Cortex of kidney (tissue), 1 donor: ENCODE measurements around the gene RNF152.

Experiments used
- DNase-seq: peaks from one replicate; lab custom pipeline; 2025; lab: John Stamatoyannopoulos, UW

The RNF152 gene

DNA sequence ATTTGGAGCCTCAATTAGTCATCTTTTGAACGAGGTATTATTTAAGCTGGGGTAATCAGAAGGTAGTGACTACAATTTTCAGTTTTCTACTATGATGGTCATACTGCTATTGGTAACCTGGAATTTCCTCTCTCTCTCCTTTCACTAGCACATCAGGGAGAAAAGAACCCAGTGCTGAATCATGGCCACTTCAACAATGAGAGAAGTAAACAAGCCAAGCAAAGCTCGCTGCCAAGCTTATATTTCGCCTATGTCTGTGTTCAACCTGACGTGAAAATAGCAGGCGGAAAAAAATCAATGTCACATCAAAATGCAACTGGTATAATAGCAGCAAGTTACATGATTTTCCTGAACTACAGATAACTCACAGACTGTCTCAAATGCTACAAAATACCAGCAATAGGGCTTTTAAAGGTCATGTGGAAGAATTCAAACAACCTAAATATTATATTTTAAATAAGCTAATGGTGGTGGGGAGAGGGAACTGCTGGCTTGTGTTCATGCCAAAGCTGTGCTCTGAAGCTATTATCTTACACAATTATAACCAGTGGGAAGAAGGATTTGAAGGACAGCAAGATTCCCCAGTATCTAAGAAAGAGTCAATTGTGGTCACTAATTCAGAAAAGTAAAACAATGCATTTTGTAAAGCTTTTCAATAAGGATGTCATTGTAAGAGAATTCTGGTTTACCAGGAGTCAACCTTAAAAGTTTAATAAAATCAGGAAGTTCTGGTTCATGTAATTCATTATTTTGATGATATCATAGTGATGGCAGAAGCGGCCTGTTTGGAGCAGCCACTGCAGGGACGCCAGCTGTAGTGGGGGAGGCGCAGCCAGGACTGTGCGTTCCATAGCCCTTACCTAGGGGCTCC is 38.0 kb downstream of the RNF152 start:
- DNase-seq = no peak

DNA sequence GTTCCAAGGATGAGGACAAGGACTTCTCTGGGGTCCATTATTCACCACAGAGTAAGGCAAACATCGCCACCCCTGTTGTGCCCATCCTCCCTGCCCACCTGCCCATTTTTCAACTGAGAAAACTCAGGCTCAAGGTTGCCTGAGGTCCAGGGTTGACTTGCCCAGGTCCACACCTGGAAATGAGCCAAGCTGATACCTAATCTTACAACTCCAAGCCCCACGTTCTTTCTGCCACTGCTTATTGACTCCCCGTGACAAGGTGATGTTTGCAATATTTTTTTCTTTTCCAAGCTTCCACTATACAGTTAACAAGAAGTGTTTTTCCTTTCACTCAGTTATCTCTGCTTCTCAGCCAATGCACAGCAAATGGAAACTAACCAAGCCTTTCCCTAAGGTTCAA is 39.0 kb downstream of the RNF152 start:
- DNase-seq = no peak

DNA sequence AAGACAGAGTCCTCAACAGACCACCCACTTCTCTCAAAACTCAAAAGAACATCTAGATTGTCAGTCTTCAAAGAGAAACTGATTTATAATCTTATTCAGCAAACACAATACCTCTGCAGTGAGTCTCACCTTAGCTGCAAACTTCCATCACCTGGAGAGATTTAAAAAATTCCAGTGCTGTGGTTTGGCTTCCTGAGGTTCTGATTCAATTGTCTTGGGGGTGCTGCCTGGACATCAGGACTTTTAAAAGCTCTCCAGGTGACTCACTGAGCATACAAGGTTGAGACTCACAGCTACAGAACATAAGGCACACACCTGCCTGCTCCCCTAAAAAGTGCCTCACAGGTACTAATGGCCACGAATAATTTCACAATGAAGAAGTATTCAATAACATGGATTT is 40.3 kb downstream of the RNF152 start:
- DNase-seq = no peak

- no peak for DNase-seq
Observed at GRCh38 chr18:61851940-61852451, 40.8 kb downstream of the RNF152 start.

- no peak for DNase-seq
Observed at GRCh38 chr18:61851279-61851678, 41.5 kb downstream of the RNF152 start.

DNA sequence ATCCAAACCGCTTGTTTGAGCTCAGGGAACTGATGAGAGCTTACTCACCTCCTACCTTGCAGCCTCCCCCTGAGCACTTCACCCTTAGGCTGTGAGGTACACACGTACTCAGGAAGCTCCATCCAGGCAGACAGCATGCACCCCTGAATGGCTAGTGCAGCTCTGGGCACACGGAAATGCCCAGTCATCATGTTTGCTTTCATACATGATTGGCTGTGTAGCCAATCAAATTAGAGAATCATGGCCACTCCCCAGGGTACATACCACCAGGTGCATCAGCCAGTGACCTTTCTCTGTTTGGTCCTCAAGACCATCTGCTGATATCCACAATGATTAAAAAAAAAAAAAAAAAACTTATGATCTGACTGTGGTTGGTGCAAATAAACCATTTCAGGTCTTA is 42.1 kb downstream of the RNF152 start:
- no peak for DNase-seq

GRCh38 chr18:61847164-61847791 is 45.5 kb downstream of the RNF152 start:
- DNase-seq = no peak

GRCh38 chr18:61845197-61845596 is 47.6 kb downstream of the RNF152 start:
- no peak for DNase-seq

DNA sequence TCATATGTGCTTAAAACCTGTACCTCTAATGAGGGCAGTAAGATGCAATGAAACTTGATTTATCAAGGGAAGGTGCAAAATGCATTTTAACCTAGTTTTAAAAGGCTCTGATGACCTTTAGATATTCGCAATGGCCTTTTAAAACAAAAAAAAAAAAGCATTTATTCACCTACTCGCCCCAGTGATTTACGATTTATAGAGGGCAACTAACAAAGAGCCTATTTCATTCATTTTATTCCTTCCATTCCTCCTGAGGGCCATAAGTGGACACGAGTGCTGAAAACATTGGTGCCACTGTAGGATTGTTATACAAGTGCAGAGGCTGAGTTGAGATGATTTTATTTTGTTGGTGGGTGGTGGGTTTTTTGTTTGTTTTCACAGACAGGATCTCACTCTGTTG is 48.1 kb downstream of the RNF152 start:
- DNase-seq = no peak

GRCh38 chr18:61842146-61842545 is 50.7 kb downstream of the RNF152 start:
- no peak for DNase-seq

GRCh38 chr18:61841706-61842105 is 51.1 kb downstream of the RNF152 start:
- no peak for DNase-seq

DNA sequence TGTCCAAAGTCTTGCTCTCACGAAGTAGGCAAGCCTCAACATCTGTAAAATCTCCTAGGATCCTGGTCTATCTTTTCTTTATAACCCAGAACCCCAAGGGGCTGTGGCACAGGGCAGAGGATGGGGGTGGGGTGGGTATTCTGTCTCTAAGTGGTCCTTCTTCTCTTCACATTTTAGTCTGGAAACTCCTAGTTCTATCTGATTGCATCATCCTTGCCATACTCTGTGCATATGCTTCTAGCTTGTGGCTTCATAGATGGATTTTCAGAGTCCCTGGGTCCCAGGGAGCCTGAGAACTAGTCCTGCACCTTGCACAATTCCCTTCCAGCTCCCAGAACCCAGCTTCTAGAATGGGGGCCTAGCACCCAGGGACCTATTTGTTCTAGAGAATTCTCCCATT is 52.5 kb downstream of the RNF152 start:
- no peak for DNase-seq

DNA sequence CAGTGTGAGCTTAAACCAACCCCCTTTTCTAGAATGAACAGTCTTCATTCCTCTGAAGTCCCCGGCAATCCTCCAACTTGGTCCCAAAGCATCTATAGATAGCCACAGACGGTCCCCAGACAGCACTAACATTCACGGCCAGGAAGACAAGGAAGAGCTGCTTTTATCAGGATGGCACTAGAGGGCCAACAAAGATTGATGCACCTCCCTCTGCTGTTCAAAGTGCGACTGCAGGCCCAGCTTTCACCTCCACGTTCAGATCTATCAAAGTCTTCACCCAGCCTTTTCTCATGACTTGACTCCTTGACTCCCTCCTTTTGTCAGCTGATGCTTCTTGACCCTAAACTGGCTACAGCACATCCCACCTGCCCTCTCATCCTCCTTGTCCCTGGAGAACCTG is 54.3 kb downstream of the RNF152 start:
- DNase-seq = no peak

DNA sequence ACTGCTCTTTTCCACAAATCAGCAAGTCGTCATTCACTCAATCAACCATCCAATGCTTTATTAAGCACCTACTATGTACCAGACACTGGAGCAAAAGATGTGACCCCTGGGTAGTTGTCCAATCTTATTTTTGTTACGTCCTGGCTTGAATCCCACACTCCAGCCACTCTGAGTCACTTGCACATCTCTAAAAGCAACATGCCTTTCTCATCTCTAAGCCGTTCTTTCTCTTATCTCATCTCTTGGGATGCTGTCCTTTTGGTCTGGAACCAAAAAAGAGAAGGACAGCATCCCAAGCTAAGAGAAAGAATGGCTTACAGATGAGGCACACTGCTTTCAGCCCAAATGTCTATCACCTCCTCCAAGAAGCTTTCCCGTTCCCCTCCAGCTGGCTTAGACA is 58.8 kb downstream of the RNF152 start:
- DNase-seq = no peak

GRCh38 chr18:61833387-61833786 is 59.4 kb downstream of the RNF152 start:
- no peak for DNase-seq

GRCh38 chr18:61832858-61833257 is 59.9 kb downstream of the RNF152 start:
- no peak for DNase-seq

DNA sequence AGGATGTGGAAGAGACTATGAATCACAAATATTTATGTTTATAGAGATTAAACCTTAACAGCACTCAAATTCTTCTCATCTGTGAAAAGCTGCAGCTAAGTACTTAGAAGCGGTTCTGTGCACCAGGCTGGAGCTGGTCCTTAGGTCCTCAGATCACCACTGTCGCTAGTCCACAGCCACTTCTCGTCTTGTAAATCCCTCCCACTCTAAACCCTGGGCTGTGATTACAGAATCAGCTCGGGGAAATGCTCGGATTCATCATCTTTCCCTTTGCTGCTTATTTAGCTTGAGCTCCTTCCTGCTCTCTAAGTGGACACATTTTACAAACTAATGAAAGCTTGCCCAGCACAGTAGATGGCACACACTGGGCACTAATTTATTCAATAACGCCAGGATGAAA is 61.7 kb downstream of the RNF152 start:
- no peak for DNase-seq

- DNase-seq = no peak
Observed at GRCh38 chr18:61829108-61829507, 63.7 kb downstream of the RNF152 start.

GRCh38 chr18:61827591-61827990 is 65.2 kb downstream of the RNF152 start:
- no peak for DNase-seq

GRCh38 chr18:61825386-61825785 is 67.4 kb downstream of the RNF152 start:
- DNase-seq = no peak

- DNase-seq = no peak
Observed at GRCh38 chr18:61824733-61825363, 68.0 kb downstream of the RNF152 start.

DNA sequence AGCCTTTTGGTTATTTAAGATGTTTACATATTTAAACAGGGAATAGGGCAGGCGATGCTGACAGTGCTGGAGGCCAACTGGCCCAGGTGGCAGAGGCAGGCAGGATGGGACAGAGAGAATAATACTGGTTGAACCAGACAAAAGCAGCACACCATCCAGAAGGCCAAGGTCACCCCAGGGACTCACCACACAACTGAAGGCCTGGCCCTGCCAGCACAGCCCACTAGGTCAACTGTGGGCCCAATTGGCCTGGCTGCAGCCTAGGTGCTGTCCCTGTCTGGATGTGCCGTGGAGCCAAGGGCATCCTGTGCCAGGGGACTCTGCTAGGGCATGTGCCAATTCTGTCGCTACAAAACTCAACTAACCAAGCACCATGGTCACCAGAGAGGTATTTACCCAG is 69.2 kb downstream of the RNF152 start:
- no peak for DNase-seq

GRCh38 chr18:61822879-61823278 is 69.9 kb downstream of the RNF152 start:
- DNase-seq = no peak
